GM15510 (cell line): ENCODE results near the gene INTS1.

Experiments used
- POLR2A ChIP-seq: IDR thresholded peaks from 3 replicates; pipeline ENCODE4 v1.6.1; 2011; ENCODE audit warnings: borderline replicate concordance; ENCODE audit not compliant: insufficient read length; ENCODE audit errors: extremely low read depth

Gene INTS1, protein sequence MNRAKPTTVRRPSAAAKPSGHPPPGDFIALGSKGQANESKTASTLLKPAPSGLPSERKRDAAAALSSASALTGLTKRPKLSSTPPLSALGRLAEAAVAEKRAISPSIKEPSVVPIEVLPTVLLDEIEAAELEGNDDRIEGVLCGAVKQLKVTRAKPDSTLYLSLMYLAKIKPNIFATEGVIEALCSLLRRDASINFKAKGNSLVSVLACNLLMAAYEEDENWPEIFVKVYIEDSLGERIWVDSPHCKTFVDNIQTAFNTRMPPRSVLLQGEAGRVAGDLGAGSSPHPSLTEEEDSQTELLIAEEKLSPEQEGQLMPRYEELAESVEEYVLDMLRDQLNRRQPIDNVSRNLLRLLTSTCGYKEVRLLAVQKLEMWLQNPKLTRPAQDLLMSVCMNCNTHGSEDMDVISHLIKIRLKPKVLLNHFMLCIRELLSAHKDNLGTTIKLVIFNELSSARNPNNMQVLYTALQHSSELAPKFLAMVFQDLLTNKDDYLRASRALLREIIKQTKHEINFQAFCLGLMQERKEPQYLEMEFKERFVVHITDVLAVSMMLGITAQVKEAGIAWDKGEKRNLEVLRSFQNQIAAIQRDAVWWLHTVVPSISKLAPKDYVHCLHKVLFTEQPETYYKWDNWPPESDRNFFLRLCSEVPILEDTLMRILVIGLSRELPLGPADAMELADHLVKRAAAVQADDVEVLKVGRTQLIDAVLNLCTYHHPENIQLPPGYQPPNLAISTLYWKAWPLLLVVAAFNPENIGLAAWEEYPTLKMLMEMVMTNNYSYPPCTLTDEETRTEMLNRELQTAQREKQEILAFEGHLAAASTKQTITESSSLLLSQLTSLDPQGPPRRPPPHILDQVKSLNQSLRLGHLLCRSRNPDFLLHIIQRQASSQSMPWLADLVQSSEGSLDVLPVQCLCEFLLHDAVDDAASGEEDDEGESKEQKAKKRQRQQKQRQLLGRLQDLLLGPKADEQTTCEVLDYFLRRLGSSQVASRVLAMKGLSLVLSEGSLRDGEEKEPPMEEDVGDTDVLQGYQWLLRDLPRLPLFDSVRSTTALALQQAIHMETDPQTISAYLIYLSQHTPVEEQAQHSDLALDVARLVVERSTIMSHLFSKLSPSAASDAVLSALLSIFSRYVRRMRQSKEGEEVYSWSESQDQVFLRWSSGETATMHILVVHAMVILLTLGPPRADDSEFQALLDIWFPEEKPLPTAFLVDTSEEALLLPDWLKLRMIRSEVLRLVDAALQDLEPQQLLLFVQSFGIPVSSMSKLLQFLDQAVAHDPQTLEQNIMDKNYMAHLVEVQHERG (N-terminal part only)

DNA sequence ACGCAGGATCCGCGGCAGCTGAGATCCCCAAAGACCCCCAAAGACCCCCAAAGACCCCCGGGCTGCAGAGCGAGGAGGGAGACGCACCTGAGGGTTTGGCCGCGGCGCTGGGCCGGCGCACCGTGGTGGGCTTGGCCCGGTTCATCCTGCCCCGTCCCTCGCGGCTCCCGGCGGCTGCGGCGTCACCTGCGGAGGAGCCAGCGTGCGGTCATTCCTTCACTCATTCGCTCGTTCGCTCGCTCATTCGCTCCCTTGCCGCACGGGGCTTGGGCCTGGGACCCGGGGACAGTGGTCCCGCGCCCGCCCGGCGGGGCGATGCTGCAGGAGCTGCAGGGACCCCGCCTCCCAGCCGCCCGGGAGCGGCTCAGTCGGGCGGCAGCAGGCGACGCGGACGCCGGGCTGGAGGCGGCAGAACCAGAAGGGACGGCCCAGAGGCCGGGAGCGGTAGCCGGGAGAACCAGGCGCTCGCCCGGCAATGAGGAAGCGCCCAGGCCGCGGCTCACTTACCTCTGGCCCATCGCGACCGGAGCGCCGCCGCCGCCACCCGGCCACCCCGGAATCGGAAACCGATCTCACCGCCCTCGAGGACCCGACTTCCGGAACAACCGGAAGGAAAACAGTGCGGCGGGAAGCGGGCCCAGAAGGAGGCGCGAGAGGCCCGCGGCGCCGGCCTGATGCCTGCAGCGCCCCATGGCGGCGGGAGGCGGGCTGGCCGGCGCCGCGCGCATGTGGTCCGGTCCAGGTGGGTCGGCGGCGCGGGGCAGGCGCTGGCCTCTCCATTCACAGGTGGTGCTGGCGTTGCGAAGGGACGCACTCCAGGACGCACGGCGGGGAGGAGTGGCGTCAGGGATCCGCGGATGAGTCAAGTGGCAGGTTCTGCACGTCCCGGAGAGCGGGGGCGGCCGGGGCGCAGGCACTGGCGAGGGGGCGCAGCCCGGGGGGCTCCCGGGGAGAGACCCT, at the start of gene INTS1:
INTS1 (minus strand) TSS at position 574 of the 960 bp plus-strand sequence; CDS start at position 145, 429 bp downstream.
- TF ChIP-seq POLR2A: peak; percentile 88

- no peak for TF ChIP-seq POLR2A
Observed at GRCh38 chr7:1553512-1554210, 49.5 kb upstream of the INTS1 start.

- TF ChIP-seq POLR2A: no peak
Observed at GRCh38 chr7:1552200-1552599, 48.0 kb upstream of the INTS1 start.

- no peak for TF ChIP-seq POLR2A
Observed at GRCh38 chr7:1550846-1551155, 46.6 kb upstream of the INTS1 start.

DNA sequence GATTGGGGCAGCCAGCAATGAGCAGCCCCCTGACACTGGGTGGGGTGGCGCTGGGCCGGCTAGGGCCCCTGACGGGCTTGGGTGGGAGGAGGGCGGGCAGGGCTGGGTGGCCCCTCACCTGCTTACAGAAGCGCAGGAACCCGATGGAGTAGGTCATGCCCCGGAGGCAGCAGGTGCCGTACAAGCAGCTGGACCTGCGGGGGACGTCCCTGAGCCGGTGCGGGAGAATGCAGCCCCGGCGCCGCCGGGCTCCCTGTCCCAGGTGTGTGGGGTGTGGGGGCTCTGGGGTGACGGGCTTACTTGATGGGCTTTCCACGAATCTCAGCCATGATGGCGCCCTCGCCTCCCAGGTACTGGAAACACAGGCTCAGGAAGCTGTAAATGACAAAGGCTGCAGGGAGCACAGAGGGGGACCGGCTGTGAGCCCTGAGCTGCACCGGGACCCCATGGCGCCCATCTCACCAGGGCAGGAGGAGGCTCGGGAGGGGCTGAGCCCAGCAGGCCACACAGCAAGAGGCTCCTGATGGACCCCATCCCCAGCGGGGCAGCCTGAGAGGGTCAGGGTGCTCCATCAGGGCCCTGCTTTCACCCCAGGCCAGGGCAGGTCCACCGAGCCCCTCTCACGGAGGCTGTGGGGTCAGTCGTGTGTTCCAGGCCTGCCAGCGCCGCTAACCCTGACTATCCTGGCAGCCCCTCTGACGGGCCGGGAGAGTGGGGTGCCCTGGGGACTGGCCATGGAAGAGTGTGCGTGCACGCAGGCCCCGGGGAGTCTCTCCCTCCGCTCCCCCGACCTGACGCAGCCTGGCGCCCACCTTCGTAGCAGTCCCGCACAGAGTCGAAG, 46.0 kb upstream of the INTS1 start:
- TF ChIP-seq POLR2A: no peak

DNA sequence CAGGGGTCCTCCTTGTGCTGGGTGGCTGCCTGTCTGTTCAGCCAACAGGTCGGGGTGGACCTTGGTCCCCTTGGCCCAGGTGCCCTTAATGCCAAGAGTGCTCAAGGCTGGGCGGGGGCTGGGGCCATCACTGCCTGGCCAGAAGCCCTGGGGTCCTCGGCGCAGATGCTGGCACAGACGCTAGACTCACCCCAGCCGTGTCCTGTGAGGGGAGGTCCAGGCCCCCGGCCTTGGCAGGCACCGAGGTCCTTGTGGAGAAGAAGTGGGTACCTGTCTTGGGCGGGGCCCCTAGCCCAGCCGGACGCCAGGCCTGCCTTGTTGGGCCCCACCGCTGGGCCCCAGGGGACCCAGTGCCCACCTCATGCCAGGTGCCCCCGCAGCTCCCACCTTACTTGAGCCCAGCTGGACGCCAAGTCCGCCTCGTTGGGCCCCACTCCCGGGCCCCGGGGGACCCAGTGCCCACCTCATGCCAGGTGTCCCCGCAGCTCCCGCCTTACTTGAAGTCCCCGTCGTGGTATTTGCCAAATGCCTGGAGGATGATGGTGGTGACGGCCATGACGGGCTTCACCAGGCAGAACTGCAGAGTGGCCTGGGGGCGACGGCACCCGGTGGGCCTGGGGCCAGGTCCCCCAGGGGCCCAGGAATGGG, 45.3 kb upstream of the INTS1 start:
- TF ChIP-seq POLR2A: no peak

DNA sequence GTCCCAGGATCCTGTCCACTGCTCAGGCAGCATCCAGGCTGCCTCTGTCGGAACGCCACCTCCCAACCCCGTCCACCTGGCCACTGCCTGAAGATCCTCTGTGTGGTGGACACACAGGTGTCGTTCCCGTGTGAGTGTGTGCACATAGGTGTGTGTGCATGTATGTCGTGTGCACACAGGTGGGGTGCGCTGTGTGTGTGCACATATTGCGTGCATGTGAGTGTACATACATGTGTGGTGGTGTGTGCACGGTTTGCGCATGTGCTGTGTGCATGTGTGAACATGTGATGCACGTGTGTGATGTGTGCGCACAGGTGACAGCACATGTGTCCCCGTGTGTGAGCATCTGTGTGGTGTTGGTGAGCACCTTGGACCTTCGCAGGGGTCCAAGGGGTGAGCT, 44.8 kb upstream of the INTS1 start:
- TF ChIP-seq POLR2A: no peak

DNA sequence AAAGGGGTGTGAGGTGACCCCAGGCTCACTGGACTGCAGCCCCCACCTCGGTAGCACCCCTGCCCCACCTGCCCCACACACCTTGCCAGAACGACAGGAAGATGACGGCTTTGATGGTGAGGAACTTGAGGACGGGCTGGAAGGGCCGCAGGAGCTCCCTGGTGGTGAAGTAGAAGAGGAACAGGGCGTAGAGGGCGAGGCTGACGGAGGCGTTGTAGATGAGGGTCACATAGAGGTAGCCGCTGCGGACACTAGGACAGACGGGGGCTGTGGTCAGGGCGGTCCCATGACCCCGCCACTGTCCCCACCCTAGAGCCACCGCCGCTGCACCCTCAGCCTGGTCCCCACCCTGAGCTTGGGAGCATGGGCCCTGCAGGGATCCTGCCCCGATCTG, 44.2 kb upstream of the INTS1 start:
- TF ChIP-seq POLR2A: no peak

DNA sequence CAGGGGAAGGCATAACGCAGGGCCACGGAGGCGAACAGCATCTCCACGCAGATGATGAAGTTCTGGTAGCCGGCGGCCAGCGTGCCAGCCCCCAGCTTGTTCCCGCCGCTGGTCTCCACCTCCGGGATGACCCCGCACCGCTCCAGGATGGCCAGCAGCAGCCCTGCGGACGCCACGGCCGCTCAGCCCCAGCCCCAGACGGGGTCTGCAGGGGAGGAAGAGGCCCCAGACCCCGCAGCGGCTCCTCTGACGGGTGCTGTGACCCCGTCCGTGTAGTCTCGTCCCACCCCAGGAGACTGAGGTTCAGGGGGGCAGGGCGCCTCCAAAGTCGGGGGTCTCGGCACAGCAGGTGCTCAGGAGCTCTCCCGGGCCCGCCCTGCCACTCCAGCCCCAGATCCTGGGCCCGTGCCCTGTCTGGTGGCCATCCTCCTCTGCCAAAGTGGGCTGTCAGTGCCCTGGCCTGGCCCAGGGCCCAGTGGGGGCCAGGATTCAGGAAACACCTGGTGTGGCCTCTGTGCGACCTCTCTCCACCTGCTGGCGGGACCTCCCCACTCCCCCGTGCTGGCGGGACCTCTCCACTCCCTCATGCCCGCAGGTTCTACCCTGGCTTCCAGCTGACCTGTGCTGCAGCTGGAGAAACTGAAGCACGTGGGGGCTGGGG, 43.7 kb upstream of the INTS1 start:
- TF ChIP-seq POLR2A: no peak

GRCh38 chr7:1546909-1547776, 43.0 kb upstream of the INTS1 start:
- TF ChIP-seq POLR2A: no peak
